Keratinocyte (primary cell): ENCODE data around the gene PCNT. TPM values are rescaled to one million over a fixed set of nuclear protein-coding genes. Genes with fewer than 3 reads are reported as not detected.

ENCODE experiments used
- DNase-seq: peaks from one replicate; pipeline ENCODE4 v3.0.0-alpha.2; 2011; ENCODE audit warnings: low read depth, missing footprints, low spot score
- FAIRE-seq: peaks from 2 replicates; lab custom pipeline; 2011; peaks lifted over from hg19 to GRCh38; lab: Jason Lieb, UNC
- H2AFZ ChIP-seq: 2 replicates; pipeline ENCODE4 v1.6.0; 2012; ENCODE audit warnings: low read length, control low read depth, inconsistent platforms; ENCODE audit not compliant: control insufficient read depth
- H3K27ac ChIP-seq: 2 replicates; pipeline ENCODE4 v1.5.1; 2011; ENCODE audit warnings: low read length; ENCODE audit not compliant: control insufficient read depth, insufficient read depth
- H3K27me3 ChIP-seq: 3 replicates; pipeline ENCODE4 v1.6.0; 2011; ENCODE audit warnings: low read length; ENCODE audit not compliant: control insufficient read depth, insufficient read depth; ENCODE audit errors: extremely low read depth
- H3K36me3 ChIP-seq, 2 experiments: 2 replicates in 1 of 2; 3 replicates in 1 of 2; pipeline ENCODE4 v1.5.1; 2011; ENCODE audit warnings: low read length in 2 of 2, mild to moderate bottlenecking in 1 of 2; ENCODE audit not compliant: control insufficient read depth in 2 of 2, insufficient read depth in 2 of 2; ENCODE audit errors: extremely low read depth in 1 of 2
- H3K4me1 ChIP-seq: 3 replicates; pipeline ENCODE4 v1.5.1; 2011; ENCODE audit warnings: low read length; ENCODE audit not compliant: control insufficient read depth, insufficient read depth; ENCODE audit errors: extremely low read depth
- H3K4me2 ChIP-seq: 3 replicates; pipeline ENCODE4 v1.6.0; 2011; ENCODE audit warnings: low read depth, low read length; ENCODE audit not compliant: control insufficient read depth, insufficient read depth; ENCODE audit errors: extremely low read depth
- H3K4me3 ChIP-seq, 3 experiments: fragments of 200-600 bp in 1 of 3; sonication (generic) in 1 of 3; 2 replicates in 2 of 3; 3 replicates in 1 of 3; pipeline ENCODE4 v1.5.1; 2011 to 2016; ENCODE audit warnings: low read length in 3 of 3, mild to moderate bottlenecking in 3 of 3, control low read depth in 2 of 3, inconsistent platforms in 1 of 3, low read depth in 1 of 3, mixed read lengths in 1 of 3, mixed run types in 1 of 3, moderate library complexity in 1 of 3; ENCODE audit not compliant: control insufficient read depth in 2 of 3, insufficient read depth in 2 of 3; ENCODE audit errors: extremely low read depth in 1 of 3
- H3K79me2 ChIP-seq: 2 replicates; pipeline ENCODE4 v1.6.0; 2012; ENCODE audit warnings: low read length; ENCODE audit not compliant: control insufficient read depth, insufficient read depth
- H3K9ac ChIP-seq: 3 replicates; pipeline ENCODE4 v1.6.0; 2011; ENCODE audit warnings: low read length; ENCODE audit not compliant: control insufficient read depth, insufficient read depth; ENCODE audit errors: extremely low read depth
- H3K9me1 ChIP-seq: 3 replicates; pipeline ENCODE4 v1.6.0; 2011; ENCODE audit warnings: low read length; ENCODE audit not compliant: control insufficient read depth, insufficient read depth; ENCODE audit errors: extremely low read depth
- H3K9me3 ChIP-seq: 2 replicates; pipeline ENCODE4 v1.5.1; 2012; ENCODE audit warnings: low read depth, low read length; ENCODE audit not compliant: control insufficient read depth
- H4K20me1 ChIP-seq: 3 replicates; pipeline ENCODE4 v1.6.0; 2011; ENCODE audit warnings: low read length; ENCODE audit not compliant: control insufficient read depth, insufficient read depth; ENCODE audit errors: extremely low read depth
- EZH2 ChIP-seq: IDR thresholded peaks from one replicate; pipeline ENCODE4 v1.6.1; 2012; ENCODE audit warnings: inconsistent platforms, mild to moderate bottlenecking, low read length, moderate library complexity
- dilution Hi-C: fragments of 300-500 bp; cut with MboI; formaldehyde crosslinking; loops from one replicate; pipeline ENCODE4 v1.7.0; 2020; ENCODE audit warnings: low sequenced_read_pairs; ENCODE audit not compliant: extremely low pct_ligation_motif_present
- polyA plus RNA-seq, 5 experiments: library from polyadenylated mRNA; depleted of rRNA in 3 of 5; stranded (reverse) in 3 of 5; stranded (forward) in 1 of 5; unstranded in 1 of 5; fragments of >200 nt; gene quantifications; 1 replicate in 1 of 5; 2 replicates in 3 of 5; 3 replicates in 1 of 5; pipeline versions ENCODE4 v1.2.1 to v1.2.3, GENCODE V29; 2011 to 2012; ENCODE audit warnings: missing spikeins in 2 of 5, low read depth in 1 of 5, low replicate concordance in 1 of 5
- TF ChIP-seq, protein P1 (sequence below), 3 experiments: IDR thresholded peaks in 1 of 3; conservative IDR thresholded peaks in 1 of 3; optimal IDR thresholded peaks in 1 of 3; 2 replicates in 2 of 3; 3 replicates in 1 of 3; pipeline versions ENCODE3 to v1.5.1; 2011; ENCODE audit warnings: low read length in 3 of 3, mild to moderate bottlenecking in 3 of 3, moderate library complexity in 2 of 3, control low read depth in 1 of 3, inconsistent platforms in 1 of 3; ENCODE audit not compliant: insufficient read depth in 2 of 3; ENCODE audit errors: extremely low read depth in 1 of 3

Gene PCNT
- polyA plus RNA-seq, 1 donor (not counting 4 experiments of a cell fraction or from before 2014, with no cell fraction given): 9.8 TPM

DNA sequence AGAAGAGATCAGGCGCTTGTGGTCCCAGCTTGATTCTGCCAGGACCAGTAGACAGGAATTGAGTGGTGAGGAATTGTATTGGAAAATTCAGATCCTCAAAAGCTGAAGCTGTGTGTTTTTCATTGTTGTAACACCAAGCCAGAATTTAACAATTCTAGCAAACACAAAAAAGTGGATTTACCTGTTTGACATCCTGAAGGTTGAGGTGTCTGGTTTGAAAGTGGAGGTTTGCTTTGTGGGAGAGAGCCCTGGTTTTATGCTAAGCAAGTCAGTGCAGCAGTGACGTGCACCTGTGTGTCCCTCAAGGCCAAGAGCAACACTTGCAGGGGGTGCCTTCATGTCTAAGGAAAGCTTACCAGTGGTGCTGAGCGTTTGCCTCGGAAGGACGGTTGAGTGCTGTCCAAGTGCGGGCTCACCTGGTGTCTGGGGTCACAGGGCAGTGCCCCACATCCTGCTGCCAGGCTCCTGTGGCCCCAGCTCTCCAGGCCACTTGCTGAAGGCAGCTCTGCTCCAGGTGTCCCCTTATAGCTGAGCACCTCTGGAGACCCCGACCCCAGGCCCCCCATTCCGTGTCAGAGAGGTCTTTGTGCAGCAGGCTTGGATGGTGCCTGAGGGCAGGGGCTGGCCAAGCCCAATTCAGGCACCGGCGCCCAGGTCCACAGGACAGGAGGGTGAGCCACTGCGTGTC is 27.7 kb downstream of the PCNT start:
- DNase-seq (no peak), FAIRE-seq (no peak)
- Histone ChIP-seq H3K9ac (no peak overlapping the region), H3K9me1 (no peaks in the 10 kb centered on the region), H3K4me3 (no peak overlapping the region), H3K4me1 (no peaks in the 10 kb centered on the region), H2AFZ (no peak overlapping the region), H3K9me3 (no peaks in the 10 kb centered on the region), H4K20me1 (no peaks in the 10 kb centered on the region), H3K79me2 (no peaks in the 10 kb centered on the region), H3K4me2 (no peak overlapping the region), H3K27ac (no peak overlapping the region), H3K27me3 (no peaks in the 10 kb centered on the region), H3K36me3 (peaks cover 50 to 55% of the 10 kb centered on the region in 2 experiments)
- dilution Hi-C loops: no loop called here
- TF ChIP-seq, protein P1, sequence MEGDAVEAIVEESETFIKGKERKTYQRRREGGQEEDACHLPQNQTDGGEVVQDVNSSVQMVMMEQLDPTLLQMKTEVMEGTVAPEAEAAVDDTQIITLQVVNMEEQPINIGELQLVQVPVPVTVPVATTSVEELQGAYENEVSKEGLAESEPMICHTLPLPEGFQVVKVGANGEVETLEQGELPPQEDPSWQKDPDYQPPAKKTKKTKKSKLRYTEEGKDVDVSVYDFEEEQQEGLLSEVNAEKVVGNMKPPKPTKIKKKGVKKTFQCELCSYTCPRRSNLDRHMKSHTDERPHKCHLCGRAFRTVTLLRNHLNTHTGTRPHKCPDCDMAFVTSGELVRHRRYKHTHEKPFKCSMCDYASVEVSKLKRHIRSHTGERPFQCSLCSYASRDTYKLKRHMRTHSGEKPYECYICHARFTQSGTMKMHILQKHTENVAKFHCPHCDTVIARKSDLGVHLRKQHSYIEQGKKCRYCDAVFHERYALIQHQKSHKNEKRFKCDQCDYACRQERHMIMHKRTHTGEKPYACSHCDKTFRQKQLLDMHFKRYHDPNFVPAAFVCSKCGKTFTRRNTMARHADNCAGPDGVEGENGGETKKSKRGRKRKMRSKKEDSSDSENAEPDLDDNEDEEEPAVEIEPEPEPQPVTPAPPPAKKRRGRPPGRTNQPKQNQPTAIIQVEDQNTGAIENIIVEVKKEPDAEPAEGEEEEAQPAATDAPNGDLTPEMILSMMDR (optimal IDR thresholded peaks at IDR 0.05 in 1 of 3, IDR thresholded peaks at IDR 0.05 in 1 of 3, conservative IDR thresholded peaks at IDR 0.05 in 1 of 3; ENCODE audit: extremely low read depth in 1 of 3, insufficient read depth in 2 of 3, low read length in 3 of 3): no peak

DNA sequence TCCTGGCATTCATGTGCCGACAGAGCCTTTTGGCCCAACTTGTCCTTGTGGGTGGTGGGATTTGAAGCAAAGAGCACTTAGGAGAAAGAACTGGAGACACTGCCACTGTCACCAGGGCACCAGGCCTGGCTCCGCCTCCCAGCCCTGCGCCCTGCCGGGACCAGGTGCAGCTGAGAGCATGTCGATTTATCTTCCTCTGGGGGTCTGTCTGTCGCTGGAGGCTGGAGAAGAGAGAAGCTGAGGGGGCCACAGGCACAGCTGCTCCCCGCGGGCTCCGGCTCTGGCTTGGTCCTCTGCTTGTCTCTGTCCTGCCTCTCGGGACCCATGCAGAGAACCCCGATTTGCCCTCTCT is 28.2 kb downstream of the PCNT start:
- FAIRE-seq (no peak), DNase-seq (no peak)
- Histone ChIP-seq H3K9me3 (no peaks in the 10 kb centered on the region), H3K27ac (no peak overlapping the region), H3K4me1 (no peaks in the 10 kb centered on the region), H4K20me1 (no peaks in the 10 kb centered on the region), H3K4me3 (no peak overlapping the region), H3K9me1 (no peaks in the 10 kb centered on the region), H3K9ac (no peak overlapping the region), H3K36me3 (peaks cover 51 to 52% of the 10 kb centered on the region in 2 experiments), H3K27me3 (no peaks in the 10 kb centered on the region), H2AFZ (no peak overlapping the region), H3K79me2 (no peaks in the 10 kb centered on the region), H3K4me2 (no peak overlapping the region)
- TF ChIP-seq, protein P1 (optimal IDR thresholded peaks at IDR 0.05 in 1 of 3, IDR thresholded peaks at IDR 0.05 in 1 of 3, conservative IDR thresholded peaks at IDR 0.05 in 1 of 3; ENCODE audit: extremely low read depth in 1 of 3, insufficient read depth in 2 of 3, low read length in 3 of 3): no peak
- no peak for TF ChIP-seq EZH2
- dilution Hi-C loops: no loop called here
